CD4-positive, alpha-beta T cell treated with Interleukin-4 for 4 hours (primary cell): Measurements from ENCODE around the gene C4orf50.

Experiments
- DNase-seq: peaks from one replicate; pipeline ENCODE4 v3.0.0-alpha.2; 2020

Gene C4orf50

DNA sequence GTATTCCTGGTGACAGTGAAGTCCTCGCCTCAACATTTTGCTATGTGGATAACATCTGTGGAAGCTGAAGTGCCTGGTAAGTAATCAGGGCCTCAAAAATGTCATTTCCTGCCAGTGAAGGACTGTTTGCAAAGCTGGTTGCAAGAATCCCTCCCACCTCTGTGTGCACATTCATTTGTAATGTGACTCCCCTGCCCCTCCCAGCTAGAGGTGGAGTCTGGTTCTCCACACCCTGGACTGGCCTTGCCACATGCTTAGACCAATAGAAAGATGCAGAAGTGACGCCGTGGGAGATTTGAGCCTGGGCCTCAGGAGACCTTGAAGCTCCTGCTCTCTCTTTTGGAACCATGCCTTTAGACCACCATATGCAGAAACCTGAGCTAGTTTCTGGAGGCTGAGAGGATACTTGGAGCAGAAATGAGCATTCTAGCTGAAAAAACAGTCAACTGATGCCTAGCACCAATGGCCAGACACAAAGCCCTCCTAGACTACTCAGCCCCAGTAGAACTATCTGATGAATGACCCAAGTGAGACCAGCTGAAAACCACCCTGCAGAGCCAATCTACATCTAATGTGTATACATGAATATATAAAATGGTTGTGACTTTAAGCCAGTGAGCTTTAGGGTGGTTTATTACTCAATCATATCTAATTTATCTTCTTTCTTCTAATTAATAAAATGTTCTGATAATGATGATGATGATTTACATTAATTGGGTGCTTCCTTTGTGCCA, 77.6 kb downstream of the C4orf50 start:
- DNase-seq, result no peak

DNA sequence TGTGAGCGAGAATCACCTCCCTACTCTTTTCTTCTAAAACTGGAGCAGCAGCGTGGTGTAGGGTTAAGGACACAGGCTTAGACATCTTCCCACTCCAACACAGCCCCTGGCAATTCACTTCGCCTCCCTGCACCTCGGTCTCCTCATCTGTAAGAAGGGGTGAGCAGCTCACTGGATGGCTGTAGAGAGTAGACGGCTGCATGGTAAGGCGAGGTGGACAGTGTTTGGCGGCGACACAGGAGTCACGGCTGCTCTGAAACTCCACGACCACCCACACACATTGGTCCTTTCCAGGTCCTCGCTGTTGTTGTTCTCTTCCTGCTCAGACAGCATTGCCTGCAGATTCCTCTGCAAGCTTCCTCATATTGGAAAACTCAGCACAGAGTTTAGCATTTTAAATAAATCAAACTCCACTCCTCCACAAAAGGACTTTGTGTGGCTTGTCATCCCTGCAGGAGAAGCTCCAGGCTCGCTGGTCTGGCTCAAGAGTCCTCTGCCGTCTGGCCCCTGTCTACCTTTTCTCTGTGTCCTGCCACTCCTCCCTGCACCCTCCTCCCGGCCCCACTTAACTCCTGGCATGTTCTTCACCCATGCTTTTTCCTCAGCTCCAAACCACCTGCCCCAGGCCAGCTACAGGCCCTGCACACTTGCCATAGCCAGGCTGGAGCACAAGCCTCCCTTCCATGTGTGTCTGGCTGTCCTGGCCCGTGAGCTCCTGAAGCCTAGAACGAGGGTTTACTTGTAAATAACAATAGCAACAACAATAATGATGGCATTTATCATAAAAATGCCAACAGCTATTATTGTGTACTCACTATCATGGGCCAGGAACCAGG, 84.0 kb downstream of the C4orf50 start:
- DNase-seq, result no peak

DNA sequence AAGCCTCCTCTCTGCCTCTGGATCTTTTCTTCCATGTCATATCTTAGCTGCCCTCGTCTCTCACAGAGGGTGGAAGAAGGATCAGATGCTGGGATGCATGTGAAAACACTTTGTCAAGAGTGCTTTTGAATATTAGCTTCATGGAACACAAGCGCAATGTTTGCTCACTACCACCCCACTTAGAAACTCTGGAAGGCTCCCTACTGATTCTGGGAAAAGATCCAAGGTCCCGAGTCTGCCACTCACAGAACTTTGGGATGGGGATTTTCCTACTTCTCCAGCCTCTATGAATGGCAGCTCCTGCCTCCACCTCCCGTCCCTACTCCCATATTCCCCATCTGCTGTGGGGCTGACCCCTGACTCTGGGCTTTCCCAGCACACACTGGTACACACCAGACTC, 85.1 kb downstream of the C4orf50 start:
- no peak for DNase-seq

DNA sequence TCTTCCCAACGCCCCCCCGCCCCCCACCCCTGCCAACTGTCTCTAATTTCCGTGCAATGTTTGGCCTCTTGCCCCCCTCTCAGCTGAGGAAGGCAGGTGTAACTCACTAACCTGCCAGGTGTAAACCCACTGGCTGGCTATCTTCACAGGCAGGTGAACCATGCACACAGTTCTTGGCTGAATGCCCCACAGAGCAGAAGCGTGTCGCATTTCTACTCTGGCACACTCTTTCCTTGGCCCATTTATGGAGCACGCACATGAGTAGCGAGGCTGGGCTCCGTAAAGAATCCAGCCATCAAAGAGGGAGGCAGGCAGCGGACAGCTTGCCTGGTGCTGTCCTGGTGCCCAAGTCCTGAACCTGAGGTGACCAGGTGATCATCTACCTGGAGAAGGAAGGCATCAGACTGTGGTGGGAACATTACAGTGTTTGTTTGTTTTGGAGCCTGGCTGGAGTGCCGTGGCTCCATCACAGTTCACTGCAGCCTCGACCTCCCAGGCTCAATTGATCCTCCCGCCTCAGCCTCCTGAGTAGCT, 86.1 kb downstream of the C4orf50 start:
- no peak for DNase-seq

DNA sequence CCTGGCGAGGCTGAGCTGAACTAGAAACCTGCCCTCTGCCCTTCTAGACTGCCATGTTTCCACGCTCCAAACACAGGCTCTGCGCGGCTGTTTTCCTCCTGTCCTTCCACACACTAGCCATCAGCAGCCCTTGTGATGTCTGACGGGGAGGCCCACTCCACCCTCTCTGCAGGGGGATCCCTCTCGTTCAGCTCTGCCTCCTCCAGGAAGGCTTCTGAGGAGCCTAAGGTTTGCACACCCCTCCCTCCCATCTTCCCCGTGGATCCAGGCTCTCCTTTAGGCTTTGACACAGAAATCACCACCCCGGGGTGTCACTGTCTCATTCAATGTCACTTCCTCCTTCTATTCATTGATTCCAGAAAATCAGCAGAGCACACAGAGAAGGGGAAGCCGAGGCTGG, 86.7 kb downstream of the C4orf50 start:
- DNase-seq, result no peak

DNA sequence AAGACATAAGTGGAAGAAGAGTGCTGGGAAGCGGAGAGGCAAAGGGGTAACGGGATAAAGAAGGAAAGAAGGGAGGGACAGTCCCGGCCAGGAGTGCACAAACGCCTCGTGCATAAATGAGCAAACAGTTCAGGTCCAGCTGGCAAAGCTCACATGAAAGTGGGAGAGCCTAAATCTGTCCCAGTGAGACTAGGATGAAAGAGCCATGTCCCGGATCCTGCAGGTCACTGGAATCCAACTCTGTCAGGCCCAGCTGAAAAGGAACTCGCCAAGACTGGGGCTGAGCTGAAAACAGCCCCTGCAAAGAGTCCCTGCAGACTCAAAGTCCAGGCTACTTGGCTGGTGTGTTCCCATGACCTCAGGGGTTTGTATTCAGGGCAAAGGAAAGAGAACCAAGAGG, 87.4 kb downstream of the C4orf50 start:
- DNase-seq, result no peak

DNA sequence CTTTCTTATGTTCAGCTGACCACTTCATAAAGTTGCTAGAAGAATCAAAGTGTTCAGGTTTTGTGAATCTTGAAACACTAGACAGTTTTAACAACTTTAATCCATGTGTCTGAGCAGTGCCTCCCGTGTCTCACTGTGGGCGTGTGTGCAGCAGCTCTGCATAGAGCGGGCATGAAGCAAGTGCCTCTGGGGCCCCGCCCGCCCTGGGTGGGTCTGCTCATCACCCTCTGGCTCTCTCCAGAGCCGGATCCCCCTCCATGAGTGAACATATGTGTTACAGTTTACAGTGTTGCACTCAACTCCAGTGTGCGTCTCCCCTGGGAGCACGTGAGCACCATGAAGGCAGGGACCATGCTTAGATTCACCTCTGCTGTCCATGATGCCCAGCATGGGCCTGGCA, 87.8 kb downstream of the C4orf50 start:
- DNase-seq, result no peak

DNA sequence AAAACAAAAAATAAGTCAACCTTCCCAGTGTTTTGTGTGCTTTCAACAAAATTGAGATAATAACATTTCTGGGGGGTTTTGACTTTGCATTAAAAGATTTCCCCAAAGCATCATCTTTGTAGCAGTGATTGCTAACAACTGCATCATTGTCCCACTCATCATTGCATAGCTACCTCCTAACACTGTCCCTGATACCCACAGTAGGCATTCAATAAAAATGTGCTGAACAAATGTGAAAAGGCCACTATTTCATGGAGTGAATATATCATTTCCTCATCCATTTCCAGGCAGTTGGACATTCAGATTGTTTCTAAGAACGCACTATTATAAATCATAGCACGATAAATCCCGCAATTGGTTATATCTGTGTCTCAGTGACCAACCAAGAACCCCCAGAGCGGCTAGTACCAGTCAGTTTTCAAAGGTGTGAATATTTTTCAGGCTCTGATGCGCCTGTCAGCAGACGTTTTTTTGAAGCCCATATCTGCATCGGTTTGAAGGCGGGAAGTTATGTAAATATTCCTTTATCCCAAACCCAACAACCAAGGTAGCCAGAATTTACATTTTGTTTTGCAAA, 89.3 kb downstream of the C4orf50 start:
- no peak for DNase-seq

DNA sequence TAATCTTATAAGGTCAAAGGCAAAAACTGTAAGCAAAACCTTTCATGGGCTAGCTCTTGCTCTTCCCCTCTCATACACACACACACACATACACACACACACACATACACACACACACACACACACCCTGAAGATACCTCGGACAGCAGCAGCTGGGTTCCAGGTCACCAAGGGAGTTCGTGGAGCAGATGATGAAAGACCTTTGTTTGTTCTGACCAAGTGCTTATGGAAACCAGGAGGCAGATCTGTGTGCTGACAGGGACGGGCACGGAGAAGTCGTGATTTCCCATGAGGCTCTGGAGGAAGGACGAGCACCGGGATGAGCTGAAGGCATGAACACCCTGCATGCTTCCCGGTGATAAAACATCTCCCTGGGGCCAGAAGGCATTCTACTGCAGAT, 90.0 kb downstream of the C4orf50 start:
- DNase-seq, result no peak

DNA sequence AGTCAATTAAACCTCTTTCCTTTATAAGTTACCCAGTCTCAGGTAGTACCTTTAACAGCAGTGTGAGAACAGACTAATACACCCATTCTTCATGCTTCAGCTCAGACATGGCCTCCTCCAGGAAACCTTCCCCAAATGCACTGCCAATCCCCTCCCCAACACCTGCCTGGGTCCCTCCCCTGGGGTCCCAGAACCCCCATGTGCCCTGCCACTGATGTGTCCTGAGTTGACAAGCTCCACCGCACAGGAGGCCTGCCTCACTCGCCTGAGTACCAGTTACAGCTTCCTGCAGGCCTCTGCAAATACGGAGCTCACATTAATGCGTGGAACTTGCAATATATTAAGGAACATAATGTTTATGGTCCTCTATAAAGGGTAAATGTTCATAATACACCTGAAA, 90.5 kb downstream of the C4orf50 start:
- no peak for DNase-seq

DNA sequence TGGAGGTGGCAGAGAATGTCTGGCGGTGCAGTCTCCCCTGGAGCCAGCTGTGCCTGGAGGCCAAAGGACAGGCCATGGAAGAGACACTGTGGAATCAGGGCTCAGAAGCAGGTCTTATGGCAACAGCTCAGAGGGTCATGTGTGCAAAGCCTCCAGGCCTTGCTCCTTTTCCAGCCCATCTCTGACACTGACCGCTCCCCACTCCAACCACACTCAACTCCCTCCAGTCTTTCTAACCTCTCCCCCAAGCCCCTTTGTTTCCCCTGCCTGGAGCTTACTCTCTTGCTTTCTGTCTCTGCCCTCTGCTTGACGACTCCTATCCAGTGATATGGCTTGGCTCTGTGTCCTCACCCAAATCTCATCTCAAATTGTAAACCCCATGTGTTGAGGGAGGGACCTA, 91.1 kb downstream of the C4orf50 start:
- no peak for DNase-seq

DNA sequence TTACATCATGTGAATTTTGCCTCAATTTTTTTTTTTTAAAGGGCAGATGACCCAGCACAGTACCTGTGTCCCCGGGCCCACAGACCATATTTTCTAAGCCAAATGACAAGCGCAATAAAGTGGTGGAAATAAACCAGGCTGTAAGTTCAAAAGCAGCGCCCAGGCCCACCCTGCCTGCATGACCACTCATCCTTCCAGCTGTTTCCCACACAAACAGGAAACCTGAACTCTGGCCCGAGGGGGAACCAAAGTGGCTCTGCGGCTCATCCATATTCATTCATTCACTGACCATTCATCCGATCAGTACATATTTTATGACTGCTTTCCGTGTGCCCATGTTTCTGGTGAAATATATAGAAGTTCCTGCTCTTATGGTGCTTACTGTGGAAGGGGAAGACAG, 91.6 kb downstream of the C4orf50 start:
- DNase-seq, result no peak

DNA sequence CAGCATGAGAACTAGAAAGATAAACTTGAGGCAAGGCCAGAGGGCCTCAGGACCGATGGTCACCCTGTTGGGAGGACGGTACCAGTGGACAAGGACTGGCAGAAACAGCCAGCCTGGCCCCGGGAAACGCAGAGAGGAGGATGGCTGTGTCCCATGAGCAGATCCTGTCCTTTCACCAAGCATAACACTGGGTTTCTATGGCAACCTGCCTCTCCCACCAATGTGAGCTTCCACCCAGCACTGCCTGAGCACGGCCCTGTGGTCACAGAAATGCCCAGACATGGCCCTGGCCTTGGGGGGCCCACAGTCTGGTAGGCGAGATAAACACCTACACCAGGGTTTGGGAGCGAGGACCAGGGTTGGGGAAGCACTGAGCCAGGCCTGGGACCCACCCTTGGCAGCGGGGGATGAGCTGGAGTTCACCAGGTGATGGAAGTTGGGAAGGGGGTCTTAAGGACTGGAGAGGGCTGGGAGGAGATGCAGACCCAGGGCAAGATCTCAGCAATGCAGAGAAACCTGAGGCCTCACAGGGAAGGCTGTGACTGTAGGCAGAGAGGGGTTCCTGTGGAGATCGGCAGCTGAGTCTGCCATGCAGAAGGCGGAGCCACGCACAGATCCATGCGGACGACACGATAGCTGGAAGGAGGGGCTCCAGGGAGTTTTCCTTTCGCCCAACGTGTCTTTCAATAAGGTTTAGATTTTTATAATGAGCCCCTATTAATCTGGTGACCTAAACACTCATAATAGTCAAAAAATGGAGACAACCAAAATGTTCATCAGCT, 92.6 kb downstream of the C4orf50 start:
- no peak for DNase-seq

DNA sequence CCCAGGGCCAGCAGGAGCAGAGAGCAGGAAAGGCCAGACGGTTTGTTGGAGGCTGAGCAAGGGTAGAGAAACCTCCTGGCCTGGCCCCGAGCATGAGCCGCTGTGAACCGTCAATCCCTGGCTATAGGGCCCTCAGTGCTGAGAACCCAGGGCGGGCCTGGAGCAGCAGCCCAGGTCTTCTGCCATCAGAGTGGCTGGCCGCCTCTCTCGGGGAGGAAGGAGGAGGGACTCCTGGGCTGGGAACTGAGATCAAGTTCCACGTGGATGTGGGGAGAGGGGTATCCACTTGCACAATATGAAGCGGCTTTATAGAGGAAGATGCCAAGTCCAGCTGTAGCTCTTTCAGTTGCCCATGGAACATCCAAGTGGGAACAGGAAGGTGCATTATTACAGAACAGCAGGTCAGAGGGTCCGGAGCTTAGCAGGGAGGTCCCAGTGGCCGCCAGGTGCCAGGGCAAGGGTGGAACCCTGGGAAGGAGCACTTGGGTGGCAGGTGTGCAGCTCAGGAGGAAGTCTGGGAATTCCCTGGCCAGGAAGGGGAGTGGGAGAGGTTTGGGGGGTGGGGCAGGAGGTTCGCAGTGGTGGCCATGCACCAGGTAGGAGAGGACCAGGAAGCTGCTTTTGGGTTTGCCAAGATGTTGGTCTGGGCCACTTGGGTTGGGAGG, 93.6 kb downstream of the C4orf50 start:
- no peak for DNase-seq

DNA sequence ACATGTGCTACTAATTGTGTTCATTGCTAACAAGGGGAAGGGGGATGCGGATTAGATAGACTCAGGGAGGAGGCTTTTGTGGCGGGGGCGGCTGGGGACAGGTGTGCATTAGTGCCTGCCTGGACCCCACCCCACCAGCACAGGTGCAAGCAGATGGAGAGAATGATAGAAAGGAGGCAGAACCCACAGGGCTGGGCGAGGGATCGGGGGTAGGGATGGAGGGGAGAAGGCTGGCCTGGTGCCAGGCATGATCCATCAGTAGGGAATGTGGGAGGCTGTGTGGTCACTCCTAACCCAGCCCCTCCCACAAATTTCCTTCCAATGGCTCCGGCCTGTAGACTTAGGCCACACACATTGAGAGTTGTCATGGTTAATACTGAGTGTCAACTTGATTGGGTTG, 94.9 kb downstream of the C4orf50 start:
- no peak for DNase-seq

DNA sequence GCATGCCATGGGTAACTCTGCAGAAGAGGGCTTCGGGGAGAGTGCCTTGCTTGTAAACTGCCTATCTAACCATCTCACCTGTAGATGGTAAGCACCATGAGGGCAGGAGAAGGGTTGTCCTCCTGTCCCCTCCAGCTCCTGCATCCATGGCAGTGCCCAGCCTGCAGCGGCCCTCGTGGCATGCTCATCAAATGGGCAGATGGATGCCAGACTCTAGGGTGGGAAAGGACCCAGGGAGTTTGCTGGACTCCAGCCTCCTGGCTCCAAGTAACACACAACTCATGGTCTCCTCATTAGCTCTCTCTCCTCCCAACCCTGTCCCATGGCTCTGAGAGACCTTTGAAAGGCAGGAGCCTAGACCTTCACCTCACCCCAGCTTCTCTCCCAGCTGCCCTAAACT, 95.7 kb downstream of the C4orf50 start:
- no peak for DNase-seq

DNA sequence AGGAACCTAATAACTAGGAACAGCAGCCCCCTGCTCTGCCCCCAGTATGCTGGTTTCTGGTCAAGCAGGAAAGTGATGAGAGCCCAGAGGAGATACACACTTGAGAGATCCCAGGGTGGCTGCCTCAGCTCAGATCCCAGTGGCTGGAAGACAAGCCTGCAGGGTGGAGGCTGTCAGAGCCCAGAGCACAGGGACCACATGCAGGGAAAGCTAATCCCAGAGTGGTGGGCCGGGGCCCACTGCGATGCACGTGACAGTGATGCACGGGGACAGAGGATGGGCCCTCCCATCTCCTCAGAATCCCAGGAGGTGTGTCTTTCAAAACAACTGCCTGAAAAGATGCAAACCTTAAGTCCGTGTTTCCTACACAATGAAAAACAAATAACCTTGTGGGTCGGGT, 96.2 kb downstream of the C4orf50 start:
- DNase-seq, result no peak

DNA sequence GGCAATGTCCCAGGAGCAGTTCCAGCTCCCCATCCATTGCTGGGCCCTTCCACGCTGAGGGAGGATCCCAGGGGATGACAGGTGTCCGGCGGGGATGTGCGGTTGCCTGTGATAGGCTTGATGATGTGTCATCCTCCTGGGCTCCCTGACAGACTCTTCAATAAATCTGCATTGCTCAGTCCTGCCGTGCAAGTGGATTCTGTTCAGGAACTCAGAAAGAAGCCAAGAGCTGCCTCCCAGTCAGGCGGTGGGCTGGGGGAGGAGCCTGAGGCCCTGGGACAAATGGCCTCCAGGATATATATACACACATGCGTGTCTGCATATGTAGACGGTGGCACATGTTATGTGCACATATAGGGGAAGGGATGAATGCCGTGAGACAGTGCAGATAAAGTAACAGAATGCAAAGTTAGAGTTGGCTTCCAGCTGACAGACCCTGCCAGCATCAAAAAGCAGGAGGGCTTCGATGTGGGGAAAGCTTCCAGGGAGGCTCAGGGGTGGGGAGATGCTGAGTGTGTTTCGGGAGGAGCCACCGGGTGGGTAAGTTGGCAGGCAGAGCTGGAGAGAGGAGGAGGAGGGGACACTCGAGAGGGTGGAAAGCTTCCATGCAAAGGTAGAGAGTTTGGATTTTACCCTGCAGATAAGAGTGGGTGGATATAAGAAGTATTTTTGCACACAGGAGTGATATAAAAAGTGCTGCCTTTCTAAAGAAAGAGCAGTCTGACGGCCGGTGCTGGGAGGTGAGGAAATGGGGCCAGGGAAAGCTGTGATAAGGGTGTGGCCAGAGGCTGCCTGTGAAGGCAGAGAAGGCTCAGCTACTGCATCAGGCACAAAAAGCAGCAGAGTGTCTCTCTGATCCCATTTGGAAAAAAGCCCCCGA, 96.9 kb downstream of the C4orf50 start:
- no peak for DNase-seq

DNA sequence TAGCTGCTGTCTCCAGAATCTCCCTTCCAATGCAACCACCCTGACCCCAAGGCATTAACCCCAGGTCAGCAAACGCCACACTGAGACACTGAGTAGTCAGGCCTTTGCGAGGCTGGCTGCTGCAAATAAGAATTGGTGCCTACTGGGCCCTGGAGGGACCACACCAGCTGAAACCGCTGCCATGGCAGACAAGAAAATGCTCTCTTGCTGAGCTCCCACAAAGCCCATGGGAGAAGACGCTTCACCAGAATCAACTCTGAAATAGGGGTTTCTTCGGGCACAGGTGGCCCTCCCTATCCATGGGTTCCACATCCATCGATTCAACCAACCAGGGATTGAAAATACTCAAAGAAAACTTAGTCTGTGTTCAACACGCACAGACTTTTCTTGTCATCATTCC, 98.7 kb downstream of the C4orf50 start:
- DNase-seq, result no peak

DNA sequence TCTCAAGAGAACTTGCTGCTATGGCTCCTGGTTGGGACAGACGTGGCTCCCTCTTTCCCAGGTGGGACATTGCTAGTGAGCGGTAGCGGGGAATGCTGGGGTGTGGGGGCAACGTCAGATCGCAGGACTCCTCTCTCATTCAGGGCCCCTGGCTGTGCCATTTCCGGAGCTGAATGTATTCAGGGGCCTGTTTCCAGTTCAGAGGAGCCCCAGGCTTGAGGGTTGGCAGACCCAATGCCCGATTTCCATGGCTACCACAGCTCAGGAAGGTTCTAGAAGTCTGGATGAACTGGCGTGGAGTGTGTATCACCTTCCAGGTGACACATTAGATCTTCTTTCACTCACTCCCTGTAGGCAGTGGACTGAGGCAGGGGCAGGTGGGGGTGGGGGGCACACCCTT, 99.2 kb downstream of the C4orf50 start:
- DNase-seq, result no peak

DNA sequence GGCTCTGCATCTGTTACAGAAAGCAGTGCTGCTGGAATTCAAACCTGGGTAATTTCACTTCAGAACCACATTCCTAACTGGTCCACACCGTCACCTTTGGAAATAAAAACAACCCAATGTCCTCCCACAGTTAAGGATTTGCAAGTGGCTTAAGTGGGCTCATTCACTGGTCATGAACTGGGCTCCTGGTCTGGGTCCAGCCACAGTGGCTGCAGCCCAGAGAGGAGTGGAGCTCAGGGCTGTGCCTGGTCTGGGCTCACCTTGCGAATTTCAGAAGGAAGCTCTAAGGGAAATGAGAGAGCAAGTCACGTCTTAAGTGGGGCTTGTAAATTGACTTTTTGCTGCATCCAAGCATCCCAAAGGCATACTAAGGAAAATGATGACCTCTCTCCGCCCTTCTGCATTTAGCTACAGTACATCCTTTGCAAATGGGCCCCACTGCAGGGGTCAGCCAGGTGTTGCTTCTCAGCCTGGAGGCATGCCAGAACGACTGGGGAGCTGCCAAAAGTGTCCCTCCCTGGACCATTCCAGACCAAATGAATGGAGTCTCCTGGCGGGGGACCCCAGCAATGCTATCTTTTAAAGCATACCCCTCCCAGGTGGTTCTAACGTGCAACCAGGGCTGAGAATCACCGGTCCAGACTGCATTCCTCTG, 99.8 kb downstream of the C4orf50 start:
- DNase-seq, result no peak
